HCT116 (cell line): ENCODE data around the gene CRADD. TPM values are rescaled to one million over a fixed set of nuclear protein-coding genes. Genes with fewer than 3 reads are reported as not detected.

Experiments used
- ATAC-seq: fragments of 200-7000 bp; cut with Tn5 transposase; 2 replicates; pipeline ENCODE4 v1.9.1; 2020; ENCODE audit warnings: mild to moderate bottlenecking, moderate library complexity
- BruUV-seq: library from RNA; stranded (reverse); fragments of 400-500 nt; replicated peaks from 2 replicates; lab custom pipeline; 2021; lab: Mats Ljungman, UMichigan
- CTCF ChIA-PET: fragments of 300-600 bp; sonication (Branson Sonifier 250); formaldehyde crosslinking; loops from one replicate; lab custom pipeline; 2021; ENCODE audit warnings: antibody characterized with exemption; lab: Charles Lee
- POLR2A ChIA-PET: fragments of 300-600, 350-600 bp; sonication (Branson Sonifier 250); formaldehyde crosslinking; loops from one replicate; lab custom pipeline; 2021; ENCODE audit warnings: antibody characterized with exemption; lab: Charles Lee
- RAD21 ChIA-PET, 2 experiments: fragments of 300-600 bp; sonication (Branson Sonifier 250); formaldehyde crosslinking; loops; one replicate each; lab custom pipeline; 2023; ENCODE audit warnings: low total read pairs in 2 of 2; ENCODE audit not compliant: uncharacterized antibody in 2 of 2, unreplicated experiment in 2 of 2, low non-redundant PET in 1 of 2; lab: Charles Lee
- DNase-seq: peaks from one replicate; pipeline ENCODE4 v3.0.0-alpha.2; 2010; ENCODE audit warnings: low read depth, low spot score
- H2AFZ ChIP-seq: fragments of 200-600 bp; shearing (Covaris generic), sonication (generic); 2 replicates; pipeline ENCODE4 v1.6.1; 2017; ENCODE audit warnings: low read depth, mixed run types, mixed read lengths, antibody characterized with exemption, low read length; ENCODE audit not compliant: poor library complexity, severe bottlenecking
- H3K27ac ChIP-seq: 2 replicates; pipeline ENCODE4 v1.5.1; 2012; ENCODE audit warnings: low read depth, low read length
- H3K27me3 ChIP-seq: fragments of 200-600 bp; sonication (generic); 2 replicates; pipeline ENCODE4 v1.6.1; 2016; ENCODE audit warnings: mixed run types, low read length, mixed read lengths; ENCODE audit not compliant: insufficient read depth
- H3K36me3 ChIP-seq, 2 experiments: fragments of 200-500 bp in 1 of 2; fragments of 200-600 bp in 1 of 2; sonication (Bioruptor generic) in 1 of 2; sonication (generic) in 1 of 2; 2 replicates each; pipeline versions ENCODE4 v1.5.1 to v1.6.1; 2014 to 2016; ENCODE audit warnings: low read length in 2 of 2, inconsistent platforms in 1 of 2, mixed read lengths in 1 of 2, mixed run types in 1 of 2; ENCODE audit not compliant: insufficient read depth in 2 of 2, control insufficient read depth in 1 of 2
- H3K4me1 ChIP-seq, 2 experiments: fragments of 200-600 bp in 1 of 2; sonication (generic) in 1 of 2; 2 replicates each; pipeline versions ENCODE4 v1.5.1 to v1.6.1; 2012 to 2017; ENCODE audit warnings: low read length in 2 of 2, inconsistent platforms in 1 of 2, mild to moderate bottlenecking in 1 of 2, mixed read lengths in 1 of 2, mixed run types in 1 of 2, moderate library complexity in 1 of 2; ENCODE audit not compliant: insufficient read depth in 2 of 2, control insufficient read depth in 1 of 2
- H3K4me2 ChIP-seq: fragments of 200-600 bp; sonication (generic); 2 replicates; pipeline ENCODE4 v1.6.1; 2017; ENCODE audit warnings: mixed run types, low read length, mixed read lengths
- H3K4me3 ChIP-seq, 2 experiments: fragments of 200-600 bp in 1 of 2; sonication (generic) in 1 of 2; replicated peaks in 1 of 2; 2 replicates each; pipeline ENCODE4 v1.5.1; 2011 to 2016; ENCODE audit warnings: low read length in 2 of 2, control low read depth in 1 of 2, low read depth in 1 of 2, mild to moderate bottlenecking in 1 of 2, mixed read lengths in 1 of 2, mixed run types in 1 of 2
- H3K79me2 ChIP-seq: fragments of 200-600 bp; sonication (generic); 2 replicates; pipeline ENCODE4 v1.6.1; 2017; ENCODE audit warnings: mild to moderate bottlenecking, mixed run types, low read length, moderate library complexity, mixed read lengths; ENCODE audit not compliant: insufficient read depth
- H3K9ac ChIP-seq: fragments of 200-600 bp; sonication (generic); 2 replicates; pipeline ENCODE4 v1.6.1; 2016; ENCODE audit warnings: low read length, mixed read lengths
- H3K9me2 ChIP-seq: fragments of 200-600 bp; sonication (generic), shearing (Covaris generic); 2 replicates; pipeline ENCODE4 v1.6.1; 2017; ENCODE audit warnings: mixed run types, mild to moderate bottlenecking, moderate library complexity; ENCODE audit not compliant: insufficient read depth
- H3K9me3 ChIP-seq, 2 experiments: fragments of 200-500 bp in 1 of 2; fragments of 200-600 bp in 1 of 2; sonication (Bioruptor generic) in 1 of 2; sonication (generic) in 1 of 2; 2 replicates each; pipeline ENCODE4 v1.6.1; 2014 to 2017; ENCODE audit warnings: low read length in 2 of 2, mixed read lengths in 2 of 2, inconsistent platforms in 1 of 2, low read depth in 1 of 2, mild to moderate bottlenecking in 1 of 2, mixed run types in 1 of 2, moderate library complexity in 1 of 2; ENCODE audit not compliant: control insufficient read depth in 1 of 2, insufficient read depth in 1 of 2
- H4K20me1 ChIP-seq: fragments of 200-600 bp; sonication (generic), shearing (Covaris generic); 2 replicates; pipeline ENCODE4 v1.6.1; 2017; ENCODE audit warnings: mixed run types, mild to moderate bottlenecking, moderate library complexity; ENCODE audit not compliant: insufficient read depth
- ATF3 ChIP-seq: IDR thresholded peaks from 2 replicates; pipeline ENCODE4 v1.6.1; 2012
- CBX3 ChIP-seq: IDR thresholded peaks from 2 replicates; pipeline ENCODE4 v1.6.1; 2012; ENCODE audit warnings: low read depth
- CEBPB ChIP-seq: IDR thresholded peaks from 2 replicates; pipeline ENCODE4 v1.6.1; 2012; ENCODE audit warnings: low read depth
- EGR1 ChIP-seq: IDR thresholded peaks from 2 replicates; pipeline ENCODE4 v1.6.1; 2012; ENCODE audit warnings: low read depth
- ELF1 ChIP-seq: IDR thresholded peaks from 2 replicates; pipeline ENCODE4 v1.6.1; 2012; ENCODE audit warnings: low read depth, borderline replicate concordance
- EZH2 ChIP-seq: fragments of 200-600 bp; sonication (generic); IDR thresholded peaks from 2 replicates; pipeline ENCODE4 v1.6.1; 2017; ENCODE audit warnings: antibody characterized with exemption, mixed run types
- EZH2phosphoT487 ChIP-seq: fragments of 200-600 bp; IDR thresholded peaks from 2 replicates; pipeline ENCODE4 v1.6.1; 2018; ENCODE audit warnings: antibody characterized with exemption, borderline replicate concordance
- FOSL1 ChIP-seq: IDR thresholded peaks from 2 replicates; pipeline ENCODE4 v1.6.1; 2012; ENCODE audit warnings: low read depth
- JUND ChIP-seq: IDR thresholded peaks from 2 replicates; pipeline ENCODE4 v1.6.1; 2012
- MAX ChIP-seq: IDR thresholded peaks from 2 replicates; pipeline ENCODE4 v1.6.1; 2012
- POLR2AphosphoS5 ChIP-seq: IDR thresholded peaks from 2 replicates; pipeline ENCODE4 v1.6.1; 2011; ENCODE audit warnings: mild to moderate bottlenecking, low read depth, low read length, moderate library complexity
- RAD21 ChIP-seq: IDR thresholded peaks from 2 replicates; pipeline ENCODE4 v1.6.1; 2012; ENCODE audit warnings: low read depth, mild to moderate bottlenecking
- SIN3A ChIP-seq: IDR thresholded peaks from 2 replicates; pipeline ENCODE4 v1.6.1; 2012; ENCODE audit warnings: low read depth
- SP1 ChIP-seq: IDR thresholded peaks from 2 replicates; pipeline ENCODE4 v1.6.1; 2012; ENCODE audit warnings: low read depth
- SRF ChIP-seq: IDR thresholded peaks from 2 replicates; pipeline ENCODE4 v1.6.1; 2012; ENCODE audit warnings: low read depth
- TCF7L2 ChIP-seq: IDR thresholded peaks from 2 replicates; pipeline ENCODE4 v1.7.0; 2011; ENCODE audit warnings: borderline replicate concordance, inconsistent platforms; ENCODE audit not compliant: insufficient read depth, insufficient read length; ENCODE audit errors: extremely low read depth
- YY1 ChIP-seq: IDR thresholded peaks from 2 replicates; pipeline ENCODE4 v1.6.1; 2011; ENCODE audit warnings: low read length, low read depth, moderate library complexity, mild to moderate bottlenecking; ENCODE audit not compliant: insufficient replicate concordance; ENCODE audit errors: extremely low read depth
- ZBTB33 ChIP-seq: IDR thresholded peaks from 2 replicates; pipeline ENCODE4 v1.6.1; 2011; ENCODE audit warnings: mild to moderate bottlenecking, low read length, moderate library complexity; ENCODE audit not compliant: insufficient replicate concordance; ENCODE audit errors: extremely low read depth
- ZFX ChIP-seq: fragments of 450-650 bp; IDR thresholded peaks from 2 replicates; pipeline ENCODE4 v1.6.1; 2017
- ZNF274 ChIP-seq: fragments of 200-500 bp; sonication (Bioruptor generic); IDR thresholded peaks from 2 replicates; pipeline ENCODE4 v1.6.1; 2014; ENCODE audit warnings: mild to moderate bottlenecking, low read depth, low read length, inconsistent platforms
- intact Hi-C: fragments of 100-400 bp; cut with micrococcal nuclease; formaldehyde crosslinking; loops from 2 replicates; pipeline ENCODE4 v1.10.0; 2022
- total RNA-seq: library from RNA; stranded (reverse); gene quantifications from one replicate; pipeline ENCODE4 v1.2.1, GENCODE V29; 2021; ENCODE audit not compliant: unreplicated experiment

Gene CRADD
- total RNA-seq, 1 experiment from 2014 or later, result 12.2 TPM

- Histone ChIP-seq H3K4me2 (no peak overlapping the region), H3K9ac (no peak overlapping the region), H3K27me3 (no peaks in the 10 kb centered on the region), H3K4me3 (no peak overlapping the region), H3K4me1 (no peaks in the 10 kb centered on the region), H2AFZ (no peak overlapping the region), H4K20me1 (no peaks in the 10 kb centered on the region), H3K9me2 (no peaks in the 10 kb centered on the region), H3K36me3 (no peaks in the 10 kb centered on the region), H3K79me2 (no peaks in the 10 kb centered on the region), H3K9me3 (no peaks in the 10 kb centered on the region), H3K27ac (no peak overlapping the region)
- DNase-seq (no peak), ATAC-seq (no peak)
- BruUV-seq, result no TSS peak
- POLR2A ChIA-PET, result no interaction called here
- CTCF ChIA-PET, result no interaction called here
- intact Hi-C loops, result no loop called here
- TF ChIP-seq CEBPB, result no peak
- no peak for TF ChIP-seq ATF3
- no peak for TF ChIP-seq SP1
- RAD21 ChIA-PET, result no interaction called here
Observed at GRCh38 chr12:93886533-93887511, 209.6 kb downstream of the CRADD start.

GRCh38 chr12:93888964-93889363 is 211.8 kb downstream of the CRADD start:
- H3K27me3 ChIP-seq, result no peaks in the 10 kb centered on the region
- ChIA-PET POLR2A (no interaction called here), RAD21 (interaction anchor here in 1 of 2 experiments (0.7 kb wide), 1 partner anchor 319 kb away, joined by 3 read pairs; no protein-coding TSS in a partner anchor), CTCF (no interaction called here)
- no peak for DNase-seq
- H3K79me2 ChIP-seq, result no peaks in the 10 kb centered on the region
- BruUV-seq, result no TSS peak
- H3K36me3 ChIP-seq, result no peaks in the 10 kb centered on the region
- H3K27ac ChIP-seq, result no peak overlapping the region
- no peak overlapping the region for H3K9ac ChIP-seq
- no peak overlapping the region for H3K4me2 ChIP-seq
- H3K4me3 ChIP-seq, result no peak overlapping the region
- intact Hi-C loops, result no loop called here
- H3K4me1 ChIP-seq, result no peaks in the 10 kb centered on the region
- no peak for TF ChIP-seq SP1
- no peak for TF ChIP-seq RAD21
- no peak for TF ChIP-seq SIN3A
- TF ChIP-seq TCF7L2, result no peak
- no peak for TF ChIP-seq CEBPB
- TF ChIP-seq YY1, result no peak
- TF ChIP-seq CBX3, result no peak
- no peak for TF ChIP-seq POLR2AphosphoS5
- no peak for TF ChIP-seq EZH2phosphoT487
- TF ChIP-seq ZNF274, result no peak
- no peak for TF ChIP-seq EZH2
- TF ChIP-seq EGR1, result no peak
- TF ChIP-seq MAX, result no peak
- no peak for TF ChIP-seq ZBTB33
- TF ChIP-seq ELF1, result no peak
- TF ChIP-seq SRF, result no peak
- TF ChIP-seq FOSL1, result no peak
- no peak for TF ChIP-seq JUND
- no peak for TF ChIP-seq ZFX
- no peaks in the 10 kb centered on the region for H4K20me1 ChIP-seq
- no peaks in the 10 kb centered on the region for H3K9me3 ChIP-seq
- no peak for ATAC-seq
- H3K9me2 ChIP-seq, result no peaks in the 10 kb centered on the region
- no peak overlapping the region for H2AFZ ChIP-seq
